ENCODE data around the gene NMT1. TPM values are rescaled to one million over a fixed set of nuclear protein-coding genes. Genes with fewer than 3 reads are reported as not detected.

NMT1 gene
- total RNA-seq, 1 experiment from 2014 or later = 173 TPM

DNA sequence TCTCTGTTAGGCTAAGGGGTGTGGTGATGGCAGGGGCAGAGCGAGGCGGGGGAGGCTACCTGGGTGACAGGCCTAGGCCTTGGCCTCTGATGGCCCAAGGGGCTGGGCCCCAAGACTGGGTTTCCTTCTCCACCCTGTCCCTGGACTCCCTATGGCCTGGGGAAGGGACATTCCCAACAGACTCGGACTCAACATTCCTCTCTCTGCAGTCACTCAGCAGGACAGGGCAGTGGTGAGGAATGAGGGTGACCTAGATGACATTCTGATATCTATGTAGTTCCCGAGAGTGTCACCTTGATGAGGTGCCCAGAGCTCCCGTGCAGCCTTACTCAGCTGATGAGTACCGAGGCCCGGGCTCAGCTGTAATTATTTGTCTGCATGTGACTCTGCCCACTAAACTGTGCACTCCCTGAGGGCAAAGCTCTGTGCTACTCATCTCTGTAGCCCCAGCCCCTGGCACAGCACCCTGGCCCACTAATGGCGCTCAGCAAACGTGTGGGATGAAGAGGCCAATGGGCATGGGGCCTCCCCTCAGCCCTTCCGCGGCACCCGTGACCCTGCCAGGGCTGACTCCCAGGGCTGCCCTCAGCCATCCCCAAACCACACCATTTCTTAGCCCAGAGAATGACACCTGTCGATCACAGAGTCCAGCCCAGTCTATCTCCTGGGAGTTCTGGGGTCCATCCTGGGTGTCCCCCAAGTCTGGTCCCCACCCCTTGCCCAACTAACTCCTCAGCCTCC, 69.0 kb downstream of the NMT1 start:
- no peaks in the 10 kb centered on the region for H3K9me3 ChIP-seq
- Mint-ChIP-seq H3K4me3 (ENCODE audit: unreplicated experiment) (peak overlapping the region; percentile 83), H3K27ac (ENCODE audit: unreplicated experiment) (peak overlapping the region; percentile 58), H3K27me3 (ENCODE audit: insufficient read depth, unreplicated experiment) (no peaks in the 10 kb centered on the region), H3K4me1 (ENCODE audit: low read depth, unreplicated experiment) (peaks cover 36% of the 10 kb centered on the region), H3K36me3 (ENCODE audit: insufficient read depth, unreplicated experiment) (peaks cover 44% of the 10 kb centered on the region), H3K9me3 (ENCODE audit: unreplicated experiment) (no peaks in the 10 kb centered on the region)
- BruUV-seq (replicated peaks) = no TSS peak
- peak; percentile 53 to 82 for DNase-seq
- peaks cover 49% of the 10 kb centered on the region for H3K4me1 ChIP-seq
- no peaks in the 10 kb centered on the region for H3K27me3 ChIP-seq (replicated peaks; ENCODE audit: control insufficient read depth, insufficient read depth, low read length)
- CTCF ChIA-PET = interaction anchor here (0.5 to 2.3 kb wide), 7 partner anchors 17 to 109 kb away, joined by 3 to 8 read pairs (median 4); partner anchors contain the start of genes HEXIM1, HEXIM2 and NMT1
- TF ChIP-seq, protein P1, sequence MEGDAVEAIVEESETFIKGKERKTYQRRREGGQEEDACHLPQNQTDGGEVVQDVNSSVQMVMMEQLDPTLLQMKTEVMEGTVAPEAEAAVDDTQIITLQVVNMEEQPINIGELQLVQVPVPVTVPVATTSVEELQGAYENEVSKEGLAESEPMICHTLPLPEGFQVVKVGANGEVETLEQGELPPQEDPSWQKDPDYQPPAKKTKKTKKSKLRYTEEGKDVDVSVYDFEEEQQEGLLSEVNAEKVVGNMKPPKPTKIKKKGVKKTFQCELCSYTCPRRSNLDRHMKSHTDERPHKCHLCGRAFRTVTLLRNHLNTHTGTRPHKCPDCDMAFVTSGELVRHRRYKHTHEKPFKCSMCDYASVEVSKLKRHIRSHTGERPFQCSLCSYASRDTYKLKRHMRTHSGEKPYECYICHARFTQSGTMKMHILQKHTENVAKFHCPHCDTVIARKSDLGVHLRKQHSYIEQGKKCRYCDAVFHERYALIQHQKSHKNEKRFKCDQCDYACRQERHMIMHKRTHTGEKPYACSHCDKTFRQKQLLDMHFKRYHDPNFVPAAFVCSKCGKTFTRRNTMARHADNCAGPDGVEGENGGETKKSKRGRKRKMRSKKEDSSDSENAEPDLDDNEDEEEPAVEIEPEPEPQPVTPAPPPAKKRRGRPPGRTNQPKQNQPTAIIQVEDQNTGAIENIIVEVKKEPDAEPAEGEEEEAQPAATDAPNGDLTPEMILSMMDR (IDR thresholded peaks at IDR 0.05; ENCODE audit: insufficient read depth in 1 of 2, low read depth in 1 of 2, low read length in 1 of 2, severe bottlenecking in 1 of 2, unreplicated experiment in 1 of 2) = no peak
- no peak overlapping the region for H3K4me3 ChIP-seq (ENCODE audit: low read depth, low read length)
- H3K36me3 ChIP-seq (ENCODE audit: control insufficient read depth, insufficient read depth, low read length) = no peaks in the 10 kb centered on the region; the same call in 1 of the 2 replicates
- intact Hi-C loops (cut with micrococcal nuclease; ENCODE audit: unreplicated experiment) = loop anchor here (5.0 to 10.0 kb wide), 2 partner anchors 208 to 355 kb away; no protein-coding TSS in a partner anchor
- POLR2A ChIA-PET = interaction anchor here (0.6 to 1.9 kb wide), 3 partner anchors 18 to 68 kb away, joined by 3 to 6 read pairs (median 4); partner anchors contain the start of gene HEXIM1

DNA sequence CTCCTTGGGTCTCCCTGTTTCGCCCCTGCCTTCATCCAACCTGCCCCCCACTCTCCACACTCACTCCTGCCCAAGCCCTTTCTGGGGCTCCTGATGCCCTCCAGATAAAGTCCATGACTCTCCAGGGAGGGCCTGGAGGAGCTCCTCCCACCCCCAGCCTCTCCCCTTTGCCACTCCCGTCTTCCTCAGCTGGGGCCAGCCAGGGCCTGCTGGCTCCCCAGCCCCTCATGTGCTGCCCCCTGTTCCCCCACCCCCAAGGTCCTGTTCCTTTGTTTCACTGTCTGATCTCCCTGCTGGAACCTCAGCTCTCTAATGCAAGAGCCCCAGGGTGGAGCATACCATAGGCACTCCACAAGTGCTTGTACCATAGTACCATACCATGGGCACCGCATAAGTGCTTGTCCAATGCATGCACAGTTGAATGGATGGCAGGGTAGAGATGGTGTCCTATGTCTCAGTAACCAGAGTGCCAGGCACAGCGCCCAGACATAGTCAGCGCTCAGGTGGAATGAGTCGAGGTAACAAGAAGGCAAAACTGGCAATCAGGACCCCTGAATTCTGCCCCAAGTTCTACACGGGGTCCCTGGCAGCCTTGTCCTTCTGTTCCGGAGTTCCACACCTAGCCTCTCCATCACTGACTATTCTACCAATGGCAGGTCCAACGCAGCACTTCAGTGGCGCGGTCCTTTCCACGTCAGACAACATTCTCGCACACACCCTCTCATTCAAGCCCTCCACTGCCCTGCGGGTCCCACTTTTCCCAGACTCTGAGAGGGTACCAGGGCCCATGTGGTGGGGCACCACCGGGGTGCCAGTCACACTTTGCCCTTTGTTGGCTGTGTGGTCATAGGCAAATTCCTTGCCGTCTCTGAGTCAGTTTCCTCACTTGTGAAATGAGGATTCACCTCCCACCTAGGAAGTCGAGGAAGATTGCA, 69.8 kb downstream of the NMT1 start:
- BruUV-seq (replicated peaks) = TSS peak; percentile 31
- H3K9me3 Mint-ChIP-seq (ENCODE audit: unreplicated experiment) = no peaks in the 10 kb centered on the region
- no peaks in the 10 kb centered on the region for H3K9me3 ChIP-seq
- no peaks in the 10 kb centered on the region for H3K27me3 ChIP-seq (replicated peaks; ENCODE audit: control insufficient read depth, insufficient read depth, low read length)
- peaks cover 36% of the 10 kb centered on the region for H3K4me1 Mint-ChIP-seq (ENCODE audit: low read depth, unreplicated experiment)
- intact Hi-C loops (cut with micrococcal nuclease; ENCODE audit: unreplicated experiment) = loop anchor here (5.0 to 10.0 kb wide), 2 partner anchors 209 to 356 kb away; no protein-coding TSS in a partner anchor
- no peaks in the 10 kb centered on the region; the same call in 1 of the 2 replicates for H3K36me3 ChIP-seq (ENCODE audit: control insufficient read depth, insufficient read depth, low read length)
- CTCF ChIA-PET = interaction anchor here (0.5 to 2.3 kb wide), 4 partner anchors 18 to 116 kb away, joined by 3 to 8 read pairs (median 4); partner anchors contain the start of gene HEXIM1
- H3K27me3 Mint-ChIP-seq (ENCODE audit: insufficient read depth, unreplicated experiment) = no peaks in the 10 kb centered on the region
- peak overlapping the region; percentile 83 for H3K4me3 Mint-ChIP-seq (ENCODE audit: unreplicated experiment)
- H3K4me3 ChIP-seq (ENCODE audit: low read depth, low read length) = peak overlapping the region; percentile 85; the same call in 1 of the 2 replicates
- H3K27ac Mint-ChIP-seq (ENCODE audit: unreplicated experiment) = peak overlapping the region; percentile 58
- TF ChIP-seq, protein P1 (IDR thresholded peaks at IDR 0.05; ENCODE audit: insufficient read depth in 1 of 2, low read depth in 1 of 2, low read length in 1 of 2, severe bottlenecking in 1 of 2, unreplicated experiment in 1 of 2) = no peak
- POLR2A ChIA-PET = interaction anchor here (1.4 to 1.9 kb wide), 2 partner anchors 17 to 67 kb away, joined by 4 to 6 read pairs; partner anchors contain the start of gene HEXIM1
- H3K4me1 ChIP-seq = peaks cover 49% of the 10 kb centered on the region
- no peak for DNase-seq
- H3K36me3 Mint-ChIP-seq (ENCODE audit: insufficient read depth, unreplicated experiment) = peaks cover 46% of the 10 kb centered on the region

All from Caco-2 (cell line).